HUES6 (cell line): ENCODE results near the gene SKIDA1.

Experiments used
- H3K27ac ChIP-seq: 2 replicates; pipeline ENCODE4 v1.7.0; 2013; ENCODE audit warnings: low read depth, mild to moderate bottlenecking, low read length, inconsistent platforms
- H3K27me3 ChIP-seq: 2 replicates; pipeline ENCODE4 v1.6.1; 2013; ENCODE audit warnings: low read length; ENCODE audit not compliant: control insufficient read depth, insufficient read depth
- H3K36me3 ChIP-seq: 2 replicates; pipeline ENCODE4 v1.6.1; 2013; ENCODE audit warnings: low read length; ENCODE audit not compliant: control insufficient read depth, insufficient read depth
- H3K4me1 ChIP-seq: 2 replicates; pipeline ENCODE4 v1.6.1; 2013; ENCODE audit warnings: low read length; ENCODE audit not compliant: control insufficient read depth, insufficient read depth
- H3K4me3 ChIP-seq: 2 replicates; pipeline ENCODE4 v1.5.1; 2013; ENCODE audit warnings: low read depth, low read length
- H3K9ac ChIP-seq: one replicate; pipeline ENCODE4 v1.6.1; 2013; ENCODE audit warnings: mild to moderate bottlenecking, low read length
- H3K9me3 ChIP-seq: 2 replicates; pipeline ENCODE4 v1.6.1; 2013; ENCODE audit warnings: low read depth, low read length; ENCODE audit not compliant: control insufficient read depth, insufficient read depth

Gene SKIDA1

DNA sequence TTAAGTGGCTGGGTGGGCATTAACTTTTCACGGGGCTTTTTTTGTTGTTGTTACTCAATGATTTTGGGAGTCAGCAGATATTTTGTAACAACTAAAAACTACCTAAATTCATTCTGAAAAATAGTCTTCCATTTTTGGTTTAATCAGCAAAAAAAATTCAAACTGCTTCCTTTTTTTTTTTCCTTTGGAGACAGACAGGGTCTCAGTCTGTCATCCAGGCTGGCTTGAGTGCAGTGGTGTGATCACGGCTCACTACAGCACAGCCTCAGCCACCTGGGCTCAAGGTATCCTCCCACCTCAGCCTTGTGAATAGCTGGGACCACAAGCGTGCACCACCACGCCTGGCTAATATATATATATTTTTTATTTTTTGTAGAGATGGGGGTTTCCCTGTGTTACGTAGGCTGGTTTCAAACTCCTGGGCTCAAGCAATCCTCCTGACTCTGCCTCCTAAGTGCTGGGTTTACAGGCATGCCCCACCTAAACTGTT is 36.5 kb downstream of the SKIDA1 start:
- Histone ChIP-seq H3K9ac (no peak overlapping the region), H3K9me3 (no peaks in the 10 kb centered on the region), H3K4me1 (peaks cover 4% of the 10 kb centered on the region), H3K27ac (no peak overlapping the region), H3K4me3 (no peak overlapping the region), H3K36me3 (no peaks in the 10 kb centered on the region; the same call in 1 of the 2 replicates), H3K27me3 (no peaks in the 10 kb centered on the region)

DNA sequence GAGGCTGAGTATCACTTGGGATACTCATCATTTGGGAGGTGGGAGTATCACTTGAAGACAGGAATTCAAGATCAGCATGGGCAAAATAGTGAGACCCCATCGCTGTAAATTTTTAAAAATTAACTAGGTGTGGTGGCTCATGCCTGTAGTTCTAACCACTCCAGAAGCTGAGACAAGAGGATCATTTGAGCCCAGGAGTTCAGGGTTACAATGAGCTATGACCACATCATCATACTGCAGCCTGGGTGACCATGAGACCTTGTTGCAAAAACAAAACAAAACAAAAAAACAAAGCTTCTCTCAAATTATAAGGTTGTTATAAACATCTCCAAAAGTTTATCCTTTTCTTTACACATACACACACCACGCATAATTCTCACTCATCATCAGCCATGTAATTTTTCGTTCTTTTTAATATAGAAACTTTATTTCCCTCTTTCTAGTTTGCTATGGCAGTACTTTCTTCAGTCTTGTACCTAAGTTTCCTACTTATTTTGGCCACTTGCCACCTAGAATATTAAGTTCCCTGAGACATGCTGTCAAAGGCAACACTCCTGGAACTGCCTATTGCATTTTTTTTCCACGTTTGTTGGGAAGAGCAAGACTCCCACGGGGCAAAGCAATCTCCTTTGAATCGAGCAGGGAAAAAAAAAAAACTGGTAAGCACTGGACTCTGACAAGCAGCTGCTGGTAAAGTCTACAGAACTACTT is 37.1 kb downstream of the SKIDA1 start:
- Histone ChIP-seq H3K9me3 (no peaks in the 10 kb centered on the region), H3K36me3 (no peaks in the 10 kb centered on the region; the same call in 1 of the 2 replicates), H3K4me1 (no peaks in the 10 kb centered on the region; the same call in 1 of the 2 replicates), H3K27ac (no peak overlapping the region), H3K27me3 (no peaks in the 10 kb centered on the region), H3K9ac (no peak overlapping the region), H3K4me3 (no peak overlapping the region)

DNA sequence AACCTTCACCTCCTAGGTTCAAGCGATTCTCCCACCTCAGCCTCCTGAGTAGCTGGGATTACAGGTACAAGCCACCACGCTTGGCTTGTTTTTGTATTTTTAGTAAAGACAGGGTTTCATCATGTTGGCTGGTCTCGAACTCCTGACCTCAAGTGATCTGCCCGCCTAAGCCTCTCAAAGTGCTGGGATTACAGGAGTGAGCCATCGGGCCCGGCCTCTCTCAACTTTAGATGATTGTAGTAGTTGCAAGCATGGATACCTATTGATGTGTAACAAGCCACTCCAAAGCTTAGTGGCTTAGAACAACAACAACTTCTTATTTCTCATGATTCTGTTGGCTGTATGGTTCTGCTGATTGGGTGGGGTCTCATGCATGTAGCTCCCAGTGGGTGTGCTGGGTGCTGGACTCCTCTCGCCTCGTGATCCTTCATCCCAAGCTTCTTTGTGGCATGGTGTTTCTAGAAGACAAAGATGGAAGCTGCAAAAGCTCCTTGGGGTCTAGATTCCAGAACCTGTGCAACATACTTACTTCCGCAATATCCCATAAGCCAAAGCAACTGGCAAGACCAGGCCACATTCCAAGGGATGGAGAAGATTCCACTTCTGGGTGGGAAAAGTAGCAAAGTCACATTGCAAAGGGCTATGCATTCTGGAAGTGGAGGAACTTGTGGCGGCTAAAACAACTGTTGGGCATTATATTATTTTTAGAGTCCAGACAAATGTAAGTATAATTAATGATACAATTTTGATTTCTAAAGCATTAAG is 37.9 kb downstream of the SKIDA1 start:
- H3K36me3 ChIP-seq = no peaks in the 10 kb centered on the region; the same call in 1 of the 2 replicates

DNA sequence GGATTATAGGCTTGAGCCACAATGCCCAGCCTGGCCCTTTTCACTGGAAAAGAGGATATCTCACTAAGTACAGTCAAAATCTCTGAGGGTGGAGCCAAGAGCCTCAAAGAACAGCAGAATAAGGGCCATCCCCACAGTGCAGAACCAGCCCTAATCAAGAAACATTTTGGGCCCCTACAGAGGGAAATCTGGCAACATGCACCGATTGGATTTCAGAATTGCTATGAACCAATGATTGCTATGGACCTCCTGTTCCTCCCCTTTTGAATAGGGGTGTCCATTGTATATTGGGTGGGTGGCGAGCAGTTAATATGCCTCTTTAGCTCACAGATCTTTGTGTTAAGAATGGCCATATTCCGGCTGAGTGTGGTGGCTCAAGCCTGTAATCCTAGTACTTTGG is 42.7 kb downstream of the SKIDA1 start:
- Histone ChIP-seq H3K4me1 (peaks cover 4% of the 10 kb centered on the region; the same call in 1 of the 2 replicates), H3K4me3 (no peak overlapping the region), H3K27me3 (no peaks in the 10 kb centered on the region), H3K9me3 (peaks cover 3% of the 10 kb centered on the region; the same call in 1 of the 2 replicates), H3K36me3 (no peaks in the 10 kb centered on the region; the same call in 1 of the 2 replicates), H3K27ac (no peak overlapping the region), H3K9ac (no peak overlapping the region)

More for the DNA sequence above, 37.9 kb downstream of the SKIDA1 start:
- H3K9me3 ChIP-seq = no peaks in the 10 kb centered on the region
- no peak overlapping the region for H3K4me3 ChIP-seq
- H3K27ac ChIP-seq = no peak overlapping the region
- no peak overlapping the region for H3K9ac ChIP-seq
- H3K4me1 ChIP-seq = no peaks in the 10 kb centered on the region
- no peaks in the 10 kb centered on the region for H3K27me3 ChIP-seq

GRCh38 chr10:21481407-21481806 is 44.1 kb downstream of the SKIDA1 start:
- no peaks in the 10 kb centered on the region for H3K27me3 ChIP-seq
- no peak overlapping the region for H3K27ac ChIP-seq
- H3K36me3 ChIP-seq = no peaks in the 10 kb centered on the region
- H3K4me1 ChIP-seq = peaks cover 4% of the 10 kb centered on the region; the same call in 1 of the 2 replicates
- no peak overlapping the region for H3K4me3 ChIP-seq
- peaks cover 3% of the 10 kb centered on the region; the same call in 1 of the 2 replicates for H3K9me3 ChIP-seq
- no peak overlapping the region for H3K9ac ChIP-seq

GRCh38 chr10:21479570-21480315 is 45.7 kb downstream of the SKIDA1 start:
- Histone ChIP-seq H3K4me3 (no peak overlapping the region), H3K36me3 (no peaks in the 10 kb centered on the region), H3K4me1 (peaks cover 4% of the 10 kb centered on the region; the same call in 1 of the 2 replicates), H3K27ac (no peak overlapping the region), H3K27me3 (no peaks in the 10 kb centered on the region), H3K9me3 (peaks cover 3% of the 10 kb centered on the region; the same call in 1 of the 2 replicates), H3K9ac (no peak overlapping the region)

- no peaks in the 10 kb centered on the region for H3K36me3 ChIP-seq
- no peak overlapping the region for H3K9ac ChIP-seq
- peaks cover 9% of the 10 kb centered on the region for H3K4me1 ChIP-seq
- no peak overlapping the region for H3K4me3 ChIP-seq
- no peaks in the 10 kb centered on the region for H3K9me3 ChIP-seq
- H3K27me3 ChIP-seq = no peaks in the 10 kb centered on the region
- H3K27ac ChIP-seq = no peak overlapping the region
Observed at GRCh38 chr10:21475393-21475792, 50.1 kb downstream of the SKIDA1 start.

DNA sequence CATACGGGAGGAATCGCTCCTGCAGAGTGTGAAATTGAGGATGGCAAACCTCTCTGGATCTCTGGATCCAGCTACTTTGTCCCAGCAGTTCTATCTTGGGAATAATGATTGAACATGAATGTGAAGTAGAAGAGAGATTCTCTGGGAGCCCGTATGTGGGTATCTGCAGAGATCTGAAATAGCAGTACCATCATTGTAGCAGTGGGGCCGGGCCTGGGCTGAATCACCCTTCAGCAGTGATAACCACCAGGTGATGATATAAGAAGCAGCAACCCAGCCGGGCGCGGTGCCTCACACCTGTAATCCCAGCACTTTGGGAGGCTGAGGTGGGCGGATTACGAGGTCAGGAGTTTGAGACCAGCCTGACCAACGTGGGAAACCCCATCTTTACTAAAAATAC is 51.9 kb downstream of the SKIDA1 start:
- Histone ChIP-seq H3K9ac (no peak overlapping the region), H3K27me3 (no peaks in the 10 kb centered on the region), H3K36me3 (no peaks in the 10 kb centered on the region), H3K27ac (peak overlapping the region; percentile 20; the same call in 1 of the 2 replicates), H3K9me3 (no peaks in the 10 kb centered on the region), H3K4me3 (no peak overlapping the region), H3K4me1 (peaks cover 5% of the 10 kb centered on the region)

DNA sequence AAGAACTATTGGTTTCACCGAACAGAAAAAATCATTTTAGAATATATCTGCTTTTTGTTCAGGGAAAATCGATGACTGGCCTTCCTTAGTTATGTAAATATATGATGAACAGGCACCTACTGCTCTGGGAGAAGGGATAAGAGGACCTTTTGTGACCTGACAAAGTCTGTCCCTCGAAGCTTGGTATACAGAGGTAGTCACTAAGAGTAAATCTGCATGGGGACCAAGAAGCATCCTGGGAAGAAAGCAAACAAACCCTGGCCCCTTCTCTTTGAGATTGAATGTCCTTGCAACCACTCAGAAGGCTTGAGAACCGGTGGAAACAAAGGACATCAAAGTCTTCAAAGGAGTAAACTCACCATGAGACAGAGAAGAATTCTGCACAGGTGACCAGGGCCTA is 52.3 kb downstream of the SKIDA1 start:
- Histone ChIP-seq H3K9ac (no peak overlapping the region), H3K27me3 (no peaks in the 10 kb centered on the region), H3K4me1 (peaks cover 5% of the 10 kb centered on the region), H3K36me3 (no peaks in the 10 kb centered on the region), H3K9me3 (no peaks in the 10 kb centered on the region), H3K4me3 (no peak overlapping the region), H3K27ac (peak overlapping the region; percentile 20; the same call in 1 of the 2 replicates)

DNA sequence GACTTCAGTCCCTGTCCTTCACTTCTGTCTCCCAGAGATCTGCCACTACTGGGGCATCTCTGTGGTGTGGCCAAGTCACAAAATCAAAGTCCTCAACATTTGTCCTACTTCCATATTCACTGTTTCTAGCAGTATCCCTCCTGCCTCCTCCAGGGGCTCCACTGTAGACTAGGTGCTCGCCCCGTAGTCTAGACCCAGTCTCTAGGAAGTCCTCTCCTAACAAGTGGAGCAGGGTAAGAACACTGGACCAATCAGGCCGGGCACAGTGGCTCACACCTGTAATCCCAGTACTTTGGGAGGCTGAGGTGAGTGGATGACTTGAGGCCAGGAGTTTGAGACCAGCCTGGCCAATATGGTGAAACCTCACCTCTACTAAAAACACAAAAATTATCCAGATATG is 57.4 kb downstream of the SKIDA1 start:
- no peak overlapping the region for H3K27ac ChIP-seq
- no peaks in the 10 kb centered on the region for H3K36me3 ChIP-seq
- H3K27me3 ChIP-seq = no peaks in the 10 kb centered on the region
- no peak overlapping the region for H3K9ac ChIP-seq
- H3K4me1 ChIP-seq = no peaks in the 10 kb centered on the region
- H3K4me3 ChIP-seq = no peak overlapping the region
- no peaks in the 10 kb centered on the region for H3K9me3 ChIP-seq
